ENCODE data around the gene GABPB1. TPM values are rescaled to one million over a fixed set of nuclear protein-coding genes. Genes with fewer than 3 reads are reported as not detected.
"Not testable (repeated sequence)": the region's sequence is repeated elsewhere in the genome, so short reads cannot be mapped to it uniquely, and the experiment has no call there.

GABPB1 gene
- total RNA-seq, result 10 to 100 TPM in 1 of 2 donors, 1 to 10 TPM in 1; 9.7 to 11.5 TPM
- long read RNA-seq, full-length matches to known transcripts, result 10 of 12 reads
- long read RNA-seq, partial matches to known transcripts, result 0 of 12 reads
- long read RNA-seq, other reads (novel, unspliced or antisense), result 2 of 12 reads

DNA sequence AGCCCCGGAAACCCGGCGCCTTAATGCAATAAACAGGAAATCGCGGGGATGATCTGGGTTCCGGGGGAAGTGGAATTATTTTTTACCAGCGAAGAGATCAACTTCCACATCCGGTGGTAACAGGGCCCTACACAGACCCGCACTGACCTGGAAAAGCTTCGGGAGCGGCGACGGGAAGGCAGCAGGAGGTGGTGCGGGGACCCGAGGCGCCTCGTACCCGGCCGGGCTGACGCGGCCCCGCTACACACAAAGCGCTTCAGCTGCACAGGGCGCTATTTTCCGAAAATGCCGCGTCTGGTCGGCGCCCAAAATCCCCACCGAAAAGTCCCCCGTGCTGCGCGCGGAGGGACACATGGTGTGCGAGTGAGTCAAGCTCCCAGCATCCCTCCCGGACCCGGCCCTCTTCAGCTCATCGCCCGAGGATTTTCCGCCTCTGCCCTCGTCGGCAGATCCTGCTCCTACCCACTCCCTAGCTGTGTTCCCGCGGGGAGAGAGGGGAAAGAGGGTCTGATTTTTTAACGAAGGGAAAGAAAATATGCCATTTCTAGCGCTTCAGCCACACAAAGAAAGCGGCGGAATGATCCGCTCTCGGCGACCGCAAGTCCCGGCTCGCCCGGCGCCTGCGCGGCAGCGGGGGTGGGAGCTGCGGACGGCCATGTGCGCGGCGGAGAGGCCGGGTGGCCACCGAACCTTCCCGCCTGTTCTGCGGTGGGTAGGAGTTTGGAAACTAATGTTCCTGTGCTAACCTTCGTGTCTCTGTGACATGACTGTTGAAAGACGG is at the start of gene GABPB1:
Gene GABPB1 (minus strand): TSS at position 361 of the 781 bp plus-strand sequence. CDS start 45,400 bp downstream, outside the sequence.
- intact Hi-C loops (cut with DNase I), result no loop called here
- ATAC-seq (peak; percentile 89 to 90), DNase-seq (peak; percentile 90)

DNA sequence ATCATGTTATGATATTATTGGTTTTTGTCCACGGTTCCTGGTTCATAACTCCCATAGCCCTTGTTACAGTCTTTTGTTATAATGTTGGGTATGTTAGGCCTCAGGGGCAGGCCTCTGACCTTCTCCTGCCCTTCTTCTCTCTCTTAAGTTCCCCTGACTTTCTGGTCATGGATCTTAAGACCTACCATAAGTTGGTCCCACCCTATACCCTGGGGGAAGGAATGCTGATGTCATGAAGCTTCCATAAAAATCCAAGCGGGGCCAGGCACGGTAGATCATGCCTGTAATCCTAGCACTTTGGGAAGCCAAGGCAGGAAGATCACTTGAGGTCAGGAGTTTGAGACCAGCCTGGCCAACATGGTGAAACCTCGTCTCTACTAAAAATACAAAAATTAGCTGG is 36.6 kb upstream of the GABPB1 start:
- intact Hi-C loops (cut with DNase I); DNase-seq; ATAC-seq: not testable (repeated sequence)

DNA sequence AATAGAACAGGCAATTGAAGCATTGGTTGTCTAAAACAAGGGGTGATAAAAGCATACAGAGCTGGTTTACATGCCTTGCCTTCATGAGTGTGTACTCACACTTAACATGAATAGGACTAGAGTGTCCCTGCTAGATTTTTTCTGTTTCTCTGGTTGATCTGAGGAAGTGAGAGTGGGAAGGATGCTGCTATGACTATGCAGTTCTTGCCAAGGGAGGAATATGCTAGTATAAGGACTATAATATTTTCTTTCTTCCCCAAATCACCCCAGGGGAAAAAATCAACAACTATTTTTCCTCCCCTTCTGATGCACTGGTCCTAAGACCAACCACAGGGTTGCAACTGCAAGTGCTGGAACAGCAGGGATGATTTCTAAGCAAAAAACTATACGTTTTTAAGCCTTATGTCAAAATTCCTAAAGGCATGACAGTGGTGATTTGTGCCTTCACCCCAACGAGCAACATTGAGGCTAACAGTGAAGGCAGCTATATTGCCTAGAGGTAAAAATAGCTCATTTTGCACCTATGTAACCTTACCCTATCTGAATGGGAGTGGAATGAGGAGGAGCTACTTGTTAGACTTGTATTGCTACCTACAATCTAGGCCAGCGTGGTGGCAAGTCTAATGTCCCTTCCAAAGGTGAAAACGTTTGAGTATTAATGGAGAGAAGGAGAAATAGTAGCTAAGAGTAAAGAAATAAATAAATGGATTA is 35.7 kb upstream of the GABPB1 start:
- DNase-seq (no peak), ATAC-seq (no peak)
- intact Hi-C loops (cut with DNase I), result no loop called here

DNA sequence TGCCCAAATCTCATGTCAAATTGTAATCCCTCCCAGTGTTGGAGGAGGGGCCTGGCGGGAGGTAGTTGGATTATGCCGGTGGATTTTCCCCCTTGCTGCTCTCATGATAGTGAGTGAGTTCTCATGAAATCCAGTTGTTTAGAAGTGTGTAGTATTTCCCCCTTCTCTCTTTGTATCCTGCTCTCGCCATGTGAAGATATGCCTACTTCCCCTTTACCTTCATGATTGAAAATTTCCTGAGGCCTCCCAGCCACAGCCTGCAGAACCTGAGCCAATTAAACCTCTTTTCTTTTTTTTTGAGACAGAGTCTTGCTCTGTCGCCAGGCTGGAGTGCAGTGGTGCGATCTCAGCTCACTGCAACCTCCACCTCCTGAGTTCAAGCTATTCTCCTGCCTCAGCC is 27.4 kb upstream of the GABPB1 start:
- ATAC-seq; DNase-seq; intact Hi-C loops (cut with DNase I): not testable (repeated sequence)

DNA sequence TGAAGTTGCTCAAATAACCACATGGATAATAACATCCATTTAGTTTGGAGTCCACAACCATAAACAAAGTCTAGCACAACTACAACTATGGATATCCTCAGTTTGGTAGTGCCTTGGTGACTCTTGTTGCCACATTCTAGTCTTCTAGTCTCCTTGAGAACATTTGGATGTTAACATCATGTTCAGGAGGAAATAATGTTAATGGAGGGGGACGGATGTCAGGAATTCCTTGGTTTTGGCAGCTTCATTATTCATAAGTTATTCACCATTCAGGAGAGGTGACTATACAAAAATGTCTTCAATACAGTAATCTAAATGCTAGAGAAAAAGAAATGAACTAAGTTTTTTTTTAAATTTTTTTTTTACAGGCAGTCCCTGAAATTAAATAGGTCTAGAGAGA is 26.4 kb upstream of the GABPB1 start:
- intact Hi-C loops (cut with DNase I), result no loop called here
- ATAC-seq (no peak), DNase-seq (no peak)

DNA sequence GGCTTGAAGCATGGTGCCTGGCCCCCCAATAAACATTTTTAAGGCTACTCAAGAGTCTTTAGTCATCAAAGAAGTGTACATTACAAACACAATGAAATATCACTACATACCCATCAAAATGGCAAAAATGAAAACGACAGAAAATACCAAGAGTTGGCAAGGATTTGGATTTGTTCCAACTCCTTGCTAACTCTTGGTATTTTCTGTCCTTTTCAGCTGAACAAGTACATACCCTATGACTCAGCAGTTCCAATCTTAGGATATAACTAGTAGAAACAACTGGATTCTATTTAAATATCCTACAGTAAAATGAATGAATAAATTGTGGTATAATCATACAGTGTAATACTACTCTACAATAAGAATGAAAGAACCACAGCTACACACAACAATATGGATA is 25.1 kb upstream of the GABPB1 start:
- no peak for ATAC-seq
- intact Hi-C loops (cut with DNase I), result no loop called here
- DNase-seq, result no peak

DNA sequence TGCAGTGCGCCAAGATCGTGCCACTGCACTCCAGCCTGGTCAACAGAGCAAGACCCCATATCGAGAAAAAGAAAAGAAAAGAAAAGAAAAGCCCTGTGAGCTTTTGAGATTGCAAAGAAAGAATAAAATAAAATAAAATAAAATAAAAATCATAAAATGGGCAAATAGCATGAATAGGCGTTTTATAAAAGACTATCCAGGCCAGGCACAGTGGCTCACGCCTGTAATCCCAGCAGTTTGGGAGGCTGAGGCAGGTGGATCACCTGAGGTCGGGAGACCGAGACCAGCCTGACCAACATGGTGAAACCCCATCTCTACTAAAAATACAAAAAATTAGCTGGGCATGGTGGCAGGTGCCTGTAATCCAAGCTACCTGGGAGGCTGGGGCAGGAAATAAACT is 24.4 kb upstream of the GABPB1 start:
- intact Hi-C loops (cut with DNase I); DNase-seq; ATAC-seq: not testable (repeated sequence)

DNA sequence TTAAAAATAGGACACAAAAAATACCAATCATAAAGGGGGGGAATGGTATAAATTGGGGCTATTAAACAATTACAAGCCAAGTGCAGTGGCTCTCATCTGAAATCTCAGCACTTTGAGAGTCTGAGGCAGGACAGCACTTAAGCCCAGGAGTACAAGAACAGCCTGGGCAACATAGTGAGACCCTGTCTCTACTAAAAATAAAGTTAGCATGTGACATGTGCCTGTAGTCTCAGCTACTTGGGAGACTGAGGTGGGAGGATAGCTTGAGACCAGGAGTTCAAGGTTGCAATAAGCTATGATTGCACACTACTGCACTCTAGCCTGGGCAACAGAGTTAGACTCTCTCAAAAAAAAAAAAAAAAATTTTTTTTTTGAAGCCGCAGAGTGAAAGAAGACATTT is 23.8 kb upstream of the GABPB1 start:
- DNase-seq (no peak), ATAC-seq (no peak)
- intact Hi-C loops (cut with DNase I), result no loop called here

DNA sequence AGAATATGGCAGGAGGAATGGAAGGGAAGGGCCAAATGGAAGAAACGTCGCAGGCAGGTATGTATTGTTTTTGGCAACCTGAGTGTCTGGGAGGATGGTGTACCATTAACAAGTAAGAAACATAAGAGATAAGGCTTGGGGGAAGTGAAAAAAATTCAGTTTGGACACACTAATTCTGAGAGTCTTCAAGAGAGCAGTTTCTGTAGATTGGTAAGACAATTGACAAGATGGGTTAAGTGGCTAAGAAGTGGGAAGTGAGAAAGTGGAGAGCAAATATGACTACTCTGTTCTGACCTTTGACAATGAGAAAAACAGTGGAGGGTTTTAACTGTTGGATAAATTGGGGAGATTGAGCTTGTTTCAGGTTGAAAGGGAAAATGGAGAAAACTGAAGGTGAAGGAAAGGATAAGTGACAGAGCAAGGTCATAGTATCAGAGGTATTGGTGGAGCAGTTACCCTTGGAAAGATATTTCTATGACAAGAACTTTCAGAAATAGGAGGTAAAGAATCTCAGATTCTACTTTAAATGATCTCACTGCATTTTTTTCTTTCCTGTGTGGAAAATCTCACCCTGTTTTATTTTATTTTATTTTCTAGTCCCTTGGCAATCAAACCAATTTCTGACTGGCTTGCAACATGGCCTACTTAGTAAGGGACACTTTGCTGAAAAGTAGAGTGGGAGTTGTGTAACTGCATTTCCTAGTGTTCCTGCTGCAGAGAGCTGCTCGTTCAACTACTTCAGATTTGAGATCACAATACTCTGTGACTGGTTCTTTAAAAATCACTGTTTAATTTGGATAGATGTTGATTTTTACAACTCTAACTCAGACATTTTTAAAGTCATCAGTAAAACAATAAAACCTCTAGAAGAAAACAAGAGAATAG is 23.1 kb upstream of the GABPB1 start:
- intact Hi-C loops (cut with DNase I), result no loop called here
- DNase-seq (no peak), ATAC-seq (peak in 1 of 2 donors; percentile 44)

DNA sequence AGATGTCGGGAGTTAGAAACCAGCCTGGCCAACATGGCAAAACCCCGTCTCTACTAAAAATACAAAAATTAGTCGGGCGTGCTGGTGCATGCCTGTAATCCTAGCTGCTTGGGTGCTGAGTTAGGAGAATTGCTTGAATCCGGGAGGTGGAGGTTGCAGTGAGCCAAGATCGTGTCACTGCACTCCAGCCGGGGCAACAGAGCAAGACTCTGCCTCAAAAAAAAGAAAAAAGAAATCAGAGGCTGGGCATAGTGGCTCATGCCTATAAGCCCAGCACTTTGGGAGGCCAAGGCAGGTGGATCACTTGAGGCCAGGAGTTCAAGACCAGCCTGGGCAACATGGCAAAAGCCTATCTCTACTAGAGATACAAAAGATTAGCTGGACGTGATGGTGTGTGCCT is 14.6 kb upstream of the GABPB1 start:
- DNase-seq; ATAC-seq; intact Hi-C loops (cut with DNase I): not testable (repeated sequence)

DNA sequence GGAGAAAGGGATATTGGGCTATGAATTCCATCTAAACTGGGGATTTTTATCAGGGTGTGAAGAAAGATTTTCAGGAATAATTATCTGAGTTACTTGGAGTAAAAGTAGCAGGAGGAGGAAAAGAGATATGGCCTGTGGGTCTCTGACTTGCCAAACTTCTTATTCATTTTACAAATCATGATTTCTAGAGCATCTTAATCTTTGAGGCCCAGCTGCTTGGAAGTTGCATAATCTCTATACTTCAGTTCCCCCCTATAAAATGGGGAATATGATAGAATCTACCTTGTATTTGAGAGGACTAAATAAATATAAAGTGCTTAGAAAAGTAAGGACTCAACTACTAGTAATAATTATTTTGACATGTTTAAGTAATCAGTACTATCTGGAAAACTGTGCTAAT is 11.0 kb upstream of the GABPB1 start:
- ATAC-seq (no peak), DNase-seq (no peak)

DNA sequence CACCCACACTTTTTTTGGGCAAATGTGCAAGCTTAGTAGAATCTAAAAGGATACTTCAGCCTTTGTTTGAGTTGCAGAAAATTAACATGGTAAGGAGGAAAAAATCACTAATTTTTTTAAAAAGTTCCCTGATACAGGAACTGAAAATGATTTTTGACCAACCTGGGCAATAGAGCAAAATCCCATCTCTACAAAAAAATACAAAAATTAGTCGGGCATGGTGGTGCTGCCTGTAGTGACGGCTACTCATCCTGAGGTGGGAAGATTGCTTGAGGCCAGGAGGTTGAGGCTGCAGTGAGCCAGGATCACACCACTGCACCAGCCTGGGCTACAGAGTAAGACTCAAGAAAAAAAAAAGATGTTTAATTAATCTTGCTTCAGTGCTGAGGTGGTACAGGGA is 10.6 kb upstream of the GABPB1 start:
- ATAC-seq (no peak), DNase-seq (no peak)
- intact Hi-C loops (cut with DNase I), result no loop called here

More for the DNA sequence above, 11.0 kb upstream of the GABPB1 start:
- intact Hi-C loops (cut with DNase I), result no loop called here

DNA sequence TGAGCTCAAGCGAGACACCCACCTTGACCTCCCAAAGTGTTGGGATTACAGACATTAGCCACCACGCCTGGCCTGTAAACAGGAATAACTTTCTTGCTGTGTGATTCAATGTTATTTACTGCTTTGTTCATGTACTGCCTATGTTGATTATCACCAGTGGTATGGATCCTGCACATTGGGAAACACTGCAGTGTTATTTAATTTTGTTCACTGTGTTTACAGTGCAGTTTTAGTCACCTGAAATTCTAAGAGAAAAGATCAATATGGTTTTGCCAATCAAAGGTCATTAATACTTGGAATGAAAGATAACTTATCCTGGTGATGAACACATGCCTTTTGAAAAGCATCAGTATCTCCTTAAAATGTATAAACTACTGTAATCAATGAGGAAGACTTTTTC is 8.6 kb upstream of the GABPB1 start:
- no peak for ATAC-seq

DNA sequence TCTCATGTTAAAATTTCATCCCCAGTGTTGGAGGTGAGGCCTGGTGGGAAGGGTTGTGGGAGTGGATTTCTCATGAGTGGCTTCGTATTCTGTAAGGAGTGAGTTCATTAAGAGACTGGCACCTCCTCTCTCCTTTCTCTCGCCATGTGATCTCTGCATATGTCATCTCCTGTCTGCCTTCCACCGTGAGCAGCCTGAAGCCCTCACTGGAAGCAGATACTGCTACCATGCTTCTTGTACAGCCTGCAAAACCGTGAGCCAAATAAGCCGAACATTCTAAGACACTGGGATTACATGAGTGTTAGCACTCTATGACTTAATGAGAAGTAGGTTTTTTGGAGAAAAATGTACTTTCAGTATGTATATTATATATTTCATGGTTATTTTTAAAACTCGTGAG is 6.8 kb upstream of the GABPB1 start:
- ATAC-seq (no peak), DNase-seq (no peak)
- intact Hi-C loops (cut with DNase I), result no loop called here

More for the DNA sequence above, 8.6 kb upstream of the GABPB1 start:
- no peak for DNase-seq
- intact Hi-C loops (cut with DNase I), result no loop called here

DNA sequence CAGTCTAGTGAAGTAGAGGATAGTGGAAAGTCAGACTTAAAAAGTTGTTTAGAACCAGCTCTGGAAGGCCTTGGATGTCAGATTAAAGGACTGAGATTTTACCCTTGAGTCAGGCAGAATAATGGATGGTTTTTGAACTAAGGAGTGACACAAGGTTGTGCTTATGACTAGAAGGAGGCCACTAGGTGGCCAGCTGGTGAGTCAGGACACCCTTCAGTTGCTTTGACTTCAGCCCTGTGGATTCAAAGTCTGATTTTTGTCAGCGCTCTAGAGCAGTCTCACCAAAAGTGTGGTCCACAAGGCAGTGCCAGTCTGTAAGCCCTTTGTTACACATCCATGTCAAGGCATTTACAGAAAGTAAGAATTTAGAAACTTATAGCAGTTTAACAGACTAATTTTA is 3.8 kb upstream of the GABPB1 start:
- ATAC-seq, result no peak
- intact Hi-C loops (cut with DNase I), result no loop called here
- no peak for DNase-seq

DNA sequence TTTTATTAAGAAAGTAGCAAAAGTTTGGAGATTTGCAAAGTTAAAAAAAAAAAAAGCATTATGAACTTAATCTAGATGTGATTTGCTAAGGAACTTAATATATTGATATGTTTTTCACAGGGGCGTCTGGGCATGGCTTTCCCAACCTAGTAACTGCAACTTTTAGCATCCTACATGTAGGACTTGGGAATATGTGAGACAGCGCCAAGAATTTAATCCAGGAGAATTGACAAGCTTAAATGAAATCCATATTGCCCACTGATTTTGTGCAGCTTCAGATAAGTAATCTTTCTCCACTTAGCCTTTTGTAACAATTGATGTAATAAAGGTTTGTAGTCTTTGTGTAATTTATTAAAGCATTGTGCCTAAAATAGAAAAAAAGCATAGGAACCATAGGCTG is 982 bp upstream of the GABPB1 start:
- ATAC-seq, result no peak
- no peak for DNase-seq
- intact Hi-C loops (cut with DNase I), result no loop called here

DNA sequence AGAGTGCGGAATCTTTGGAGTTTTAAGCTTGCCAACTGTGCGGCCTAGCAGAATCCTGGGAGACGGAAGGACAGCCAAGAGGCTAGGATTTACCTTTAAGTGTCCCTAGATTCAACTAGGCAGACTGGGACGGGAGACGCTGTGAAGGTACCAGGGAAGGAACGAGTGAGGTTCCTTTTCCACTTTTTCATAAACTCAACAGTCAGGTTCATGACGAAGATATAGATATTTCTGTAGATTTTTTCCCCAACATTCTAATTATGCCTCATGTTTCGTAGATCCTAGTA is 564 bp upstream of the GABPB1 start:
- DNase-seq (no peak), ATAC-seq (peak; percentile 1 to 15)
- intact Hi-C loops (cut with DNase I), result no loop called here

DNA sequence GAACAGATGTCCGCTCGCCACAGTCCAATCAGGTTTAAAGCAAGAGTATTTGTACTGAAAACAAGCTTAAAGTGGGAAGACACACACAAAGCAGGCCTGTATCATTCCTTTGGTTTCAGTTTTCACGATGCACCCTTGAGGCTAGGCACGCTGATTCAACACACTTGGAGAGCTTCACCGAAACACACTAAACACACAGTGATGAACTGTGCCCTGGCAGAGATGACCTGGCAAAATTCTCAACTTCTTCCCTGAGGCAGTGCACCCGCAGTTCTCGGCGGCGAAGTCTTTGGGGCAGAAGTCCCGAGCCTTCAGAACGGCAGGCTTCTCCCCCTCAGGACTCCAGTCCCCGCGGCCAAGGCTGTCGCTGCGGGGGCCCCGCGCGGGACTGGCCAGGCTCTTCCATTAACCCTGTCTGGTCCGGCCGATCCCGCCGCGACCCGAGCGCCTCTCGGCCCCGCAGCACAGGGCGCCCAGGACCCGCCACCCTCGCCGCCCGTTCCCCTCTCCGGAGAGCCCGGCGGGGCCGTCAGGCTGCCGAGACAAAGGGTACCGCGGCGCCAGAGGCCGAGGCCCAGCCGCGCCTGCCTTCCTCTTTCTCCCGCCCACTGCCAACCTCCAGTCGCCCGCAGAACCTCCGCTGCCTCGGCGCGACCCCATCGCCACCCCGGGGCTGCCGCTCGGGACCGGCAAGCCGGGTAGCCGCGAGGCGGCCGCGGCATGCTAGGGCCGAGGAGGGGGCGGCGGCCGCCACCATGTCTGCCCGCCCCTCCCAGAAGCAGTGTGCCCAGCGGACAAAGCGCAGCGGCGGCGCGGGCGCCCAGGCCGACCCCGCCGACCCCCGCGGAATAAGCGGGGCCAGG is 792 bp downstream of the GABPB1 start:
- ATAC-seq, result peak; percentile 53 to 56
- intact Hi-C loops (cut with DNase I), result no loop called here

More for the DNA sequence above, 792 bp downstream of the GABPB1 start:
- peak; percentile 51 for DNase-seq
